ENCODE data around the gene GGT5. TPM values are rescaled to one million over a fixed set of nuclear protein-coding genes. Genes with fewer than 3 reads are reported as not detected.
A peak's percentile ranks its signal among the peaks of the same experiment; 100 is the strongest.

The GGT5 gene
- total and polyA plus RNA-seq, 5 donors, result 30.2 to 61.0 (median 46.3) TPM

GRCh38 chr22:24181996-24182899 lies 62.6 kb downstream of the GGT5 start:
- WGBS, result 69% methylated on average over 20 of the region's 20 CpGs
- no peaks in the 10 kb centered on the region for H3K27me3 ChIP-seq (ENCODE audit: control insufficient read depth, insufficient read depth)
- peak in 2 of 3 donors; percentile 21 to 57 for DNase-seq
- H3K4me3 ChIP-seq (ENCODE audit: low read length), result no peak overlapping the region
- H3K27ac ChIP-seq (ENCODE audit: low read length), result no peak overlapping the region
- H3K9me3 ChIP-seq (ENCODE audit: control insufficient read depth, low read length), result no peaks in the 10 kb centered on the region
- ATAC-seq, result no peak
- intact Hi-C loops (cut with DNase I), result no loop called here
- peaks cover under 1% of the 10 kb centered on the region for H3K4me1 ChIP-seq (ENCODE audit: control insufficient read depth, insufficient read depth, low read length)

- no peaks in the 10 kb centered on the region for H3K27me3 ChIP-seq (ENCODE audit: control insufficient read depth, insufficient read depth)
- intact Hi-C loops (cut with DNase I), result no loop called here
- H3K4me1 ChIP-seq (ENCODE audit: control insufficient read depth, insufficient read depth, low read length), result peaks cover 2% of the 10 kb centered on the region
- no peak within 1 kb of the TSS for H3K27ac ChIP-seq (ENCODE audit: low read length)
- DNase-seq (peak; percentile 46 to 83 (median 82)), ATAC-seq (peak; percentile 15 to 32)
- H3K4me3 ChIP-seq (ENCODE audit: low read length), result no peak within 1 kb of the TSS
- WGBS, result 48% methylated on average over 35 of the region's 35 CpGs
- no peaks in the 10 kb centered on the region for H3K9me3 ChIP-seq (ENCODE audit: control insufficient read depth, low read length)
Measured at GRCh38 chr22:24181088-24181995, 63.5 kb downstream of the GGT5 start, which contains the start of gene SUSD2. TSS of gene SUSD2 (plus strand) at chr22:24181487. CDS start at chr22:24181520, 33 bp downstream.

GRCh38 chr22:24180316-24181087 lies 64.4 kb downstream of the GGT5 start:
- Histone ChIP-seq H3K27ac (ENCODE audit: low read length) (no peak overlapping the region), H3K4me3 (ENCODE audit: low read length) (no peak overlapping the region), H3K4me1 (ENCODE audit: control insufficient read depth, insufficient read depth, low read length) (peaks cover 2% of the 10 kb centered on the region), H3K9me3 (ENCODE audit: control insufficient read depth, low read length) (no peaks in the 10 kb centered on the region), H3K27me3 (ENCODE audit: control insufficient read depth, insufficient read depth) (no peaks in the 10 kb centered on the region)
- intact Hi-C loops (cut with DNase I), result no loop called here
- ATAC-seq (peak; percentile 4 to 44), DNase-seq (peak; percentile 48 to 67 (median 63))
- WGBS, result 81% methylated on average over 16 of the region's 16 CpGs

- no peak overlapping the region for H3K4me3 ChIP-seq (ENCODE audit: low read length)
- H3K9me3 ChIP-seq (ENCODE audit: control insufficient read depth, low read length), result no peaks in the 10 kb centered on the region
- H3K27me3 ChIP-seq (ENCODE audit: control insufficient read depth, insufficient read depth), result no peaks in the 10 kb centered on the region
- intact Hi-C loops (cut with DNase I), result loop anchor here in 3 of 4 donors (5.0 kb wide), 2 partner anchors 72 to 77 kb away; no protein-coding TSS in a partner anchor
- peak in 2 of 3 donors; percentile 47 to 50 for DNase-seq
- no peak for ATAC-seq
- H3K27ac ChIP-seq (ENCODE audit: low read length), result no peak overlapping the region
- H3K4me1 ChIP-seq (ENCODE audit: control insufficient read depth, insufficient read depth, low read length), result peaks cover 2% of the 10 kb centered on the region
- 74% methylated on average over 17 of the region's 17 CpGs for WGBS
Measured at GRCh38 chr22:24179478-24180210, 65.2 kb downstream of the GGT5 start.

- intact Hi-C loops (cut with DNase I), result loop anchor here in 3 of 4 donors (5.0 kb wide), 2 partner anchors 71 to 76 kb away; no protein-coding TSS in a partner anchor
- 81% methylated on average over 21 of the region's 21 CpGs for WGBS
- DNase-seq (peak in 2 of 3 donors; percentile 41 to 50), ATAC-seq (no peak)
- Histone ChIP-seq H3K4me1 (ENCODE audit: control insufficient read depth, insufficient read depth, low read length) (peaks cover 2% of the 10 kb centered on the region), H3K4me3 (ENCODE audit: low read length) (no peak overlapping the region), H3K27ac (ENCODE audit: low read length) (no peak overlapping the region), H3K9me3 (ENCODE audit: control insufficient read depth, low read length) (no peaks in the 10 kb centered on the region), H3K27me3 (ENCODE audit: control insufficient read depth, insufficient read depth) (no peaks in the 10 kb centered on the region)
Measured at GRCh38 chr22:24178502-24179440, 66.1 kb downstream of the GGT5 start.

GRCh38 chr22:24178021-24178431 lies 66.9 kb downstream of the GGT5 start:
- Histone ChIP-seq H3K4me3 (ENCODE audit: low read length) (no peak overlapping the region), H3K4me1 (ENCODE audit: control insufficient read depth, insufficient read depth, low read length) (peaks cover 2% of the 10 kb centered on the region), H3K9me3 (ENCODE audit: control insufficient read depth, low read length) (no peaks in the 10 kb centered on the region), H3K27me3 (ENCODE audit: control insufficient read depth, insufficient read depth) (no peaks in the 10 kb centered on the region), H3K27ac (ENCODE audit: low read length) (no peak overlapping the region)
- intact Hi-C loops (cut with DNase I), result loop anchor here in 3 of 4 donors (5.0 kb wide), 2 partner anchors 71 to 76 kb away; no protein-coding TSS in a partner anchor
- whole genome bisulfite sequencing, result 87% methylated on average over 12 of the region's 12 CpGs
- ATAC-seq, result no peak
- DNase-seq, result peak in 2 of 3 donors; percentile 51 to 57

GRCh38 chr22:24177456-24177855 lies 67.4 kb downstream of the GGT5 start:
- no peak for ATAC-seq
- no peaks in the 10 kb centered on the region for H3K9me3 ChIP-seq (ENCODE audit: control insufficient read depth, low read length)
- 84% methylated on average over 10 of the region's 10 CpGs for WGBS

GRCh38 chr22:24177045-24177444 lies 67.8 kb downstream of the GGT5 start:
- H3K9me3 ChIP-seq (ENCODE audit: control insufficient read depth, low read length), result no peaks in the 10 kb centered on the region
- intact Hi-C loops (cut with DNase I), result loop anchor here in 3 of 4 donors (5.0 kb wide), 2 partner anchors 70 to 75 kb away; no protein-coding TSS in a partner anchor
- ATAC-seq (no peak), DNase-seq (no peak)
- peak overlapping the region; percentile 53 for H3K27ac ChIP-seq (ENCODE audit: low read length)
- no peaks in the 10 kb centered on the region for H3K27me3 ChIP-seq (ENCODE audit: control insufficient read depth, insufficient read depth)
- H3K4me1 ChIP-seq (ENCODE audit: control insufficient read depth, insufficient read depth, low read length), result peaks cover 2% of the 10 kb centered on the region
- WGBS, result 81% methylated on average over 5 of the region's 5 CpGs
- no peak overlapping the region for H3K4me3 ChIP-seq (ENCODE audit: low read length)

More at GRCh38 chr22:24177456-24177855, 67.4 kb downstream of the GGT5 start:
- Histone ChIP-seq H3K27ac (ENCODE audit: low read length) (peak overlapping the region; percentile 53), H3K27me3 (ENCODE audit: control insufficient read depth, insufficient read depth) (no peaks in the 10 kb centered on the region), H3K4me1 (ENCODE audit: control insufficient read depth, insufficient read depth, low read length) (peaks cover 2% of the 10 kb centered on the region), H3K4me3 (ENCODE audit: low read length) (no peak overlapping the region)
- peak in 1 of 3 donors; percentile 60 for DNase-seq
- intact Hi-C loops (cut with DNase I), result loop anchor here in 3 of 4 donors (5.0 kb wide), 2 partner anchors 70 to 75 kb away; no protein-coding TSS in a partner anchor

GRCh38 chr22:24176630-24177029 lies 68.3 kb downstream of the GGT5 start:
- Histone ChIP-seq H3K4me1 (ENCODE audit: control insufficient read depth, insufficient read depth, low read length) (peaks cover 2% of the 10 kb centered on the region), H3K27me3 (ENCODE audit: control insufficient read depth, insufficient read depth) (no peaks in the 10 kb centered on the region), H3K9me3 (ENCODE audit: control insufficient read depth, low read length) (no peaks in the 10 kb centered on the region), H3K27ac (ENCODE audit: low read length) (peak overlapping the region; percentile 53), H3K4me3 (ENCODE audit: low read length) (no peak overlapping the region)
- ATAC-seq (peak; percentile 71 to 72), DNase-seq (peak; percentile 74 to 91 (median 85))
- WGBS, result 52% methylated on average over 10 of the region's 10 CpGs
- intact Hi-C loops (cut with DNase I), result loop anchor here in 3 of 4 donors (5.0 kb wide), 2 partner anchors 69 to 74 kb away; no protein-coding TSS in a partner anchor

Data from right cardiac atrium (tissue), 5 donors.